Measurements from ENCODE around the gene WWOX.

Gene WWOX

DNA sequence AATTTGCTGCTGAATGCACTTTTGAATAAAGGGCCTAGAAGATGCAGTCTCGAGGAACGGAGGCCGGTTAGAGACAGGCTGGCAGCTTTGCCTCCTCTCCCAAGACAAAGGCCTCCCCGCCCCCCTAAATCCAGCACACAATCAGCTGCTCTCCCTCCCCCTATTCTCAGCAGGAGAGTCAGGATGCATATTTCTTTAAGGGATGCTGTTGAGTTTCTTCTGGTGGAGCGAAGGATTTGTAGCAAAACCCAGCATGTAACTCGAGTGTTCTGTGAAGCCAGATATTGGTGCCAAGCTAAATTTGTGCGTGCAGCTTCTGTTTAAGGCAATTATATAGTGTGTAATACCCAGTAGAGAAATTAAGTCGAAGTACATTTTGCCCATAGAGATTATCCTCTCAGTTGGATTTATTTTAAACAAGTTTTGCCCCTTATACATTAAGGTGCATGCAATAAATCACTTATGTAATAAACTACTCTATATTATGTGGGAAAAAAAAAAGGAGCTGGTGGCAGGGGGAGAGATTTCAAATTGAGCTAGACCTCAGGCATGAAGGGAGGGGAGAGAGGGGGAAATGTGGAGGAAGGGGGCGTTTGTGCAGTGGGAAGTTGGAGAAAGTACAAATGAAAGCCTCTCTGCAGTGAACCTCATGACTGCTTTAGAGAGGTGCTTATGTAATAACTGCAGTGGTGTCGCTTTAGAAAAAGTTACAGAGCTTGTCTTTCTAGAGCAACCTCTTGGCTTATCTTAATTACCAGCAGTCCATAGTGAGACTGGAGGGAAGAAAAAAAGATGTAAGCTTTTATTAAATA, 901.9 kb downstream of the WWOX start:
- DNase-seq (ENCODE audit: low read depth) = no peak
- TF ChIP-seq, protein P1, sequence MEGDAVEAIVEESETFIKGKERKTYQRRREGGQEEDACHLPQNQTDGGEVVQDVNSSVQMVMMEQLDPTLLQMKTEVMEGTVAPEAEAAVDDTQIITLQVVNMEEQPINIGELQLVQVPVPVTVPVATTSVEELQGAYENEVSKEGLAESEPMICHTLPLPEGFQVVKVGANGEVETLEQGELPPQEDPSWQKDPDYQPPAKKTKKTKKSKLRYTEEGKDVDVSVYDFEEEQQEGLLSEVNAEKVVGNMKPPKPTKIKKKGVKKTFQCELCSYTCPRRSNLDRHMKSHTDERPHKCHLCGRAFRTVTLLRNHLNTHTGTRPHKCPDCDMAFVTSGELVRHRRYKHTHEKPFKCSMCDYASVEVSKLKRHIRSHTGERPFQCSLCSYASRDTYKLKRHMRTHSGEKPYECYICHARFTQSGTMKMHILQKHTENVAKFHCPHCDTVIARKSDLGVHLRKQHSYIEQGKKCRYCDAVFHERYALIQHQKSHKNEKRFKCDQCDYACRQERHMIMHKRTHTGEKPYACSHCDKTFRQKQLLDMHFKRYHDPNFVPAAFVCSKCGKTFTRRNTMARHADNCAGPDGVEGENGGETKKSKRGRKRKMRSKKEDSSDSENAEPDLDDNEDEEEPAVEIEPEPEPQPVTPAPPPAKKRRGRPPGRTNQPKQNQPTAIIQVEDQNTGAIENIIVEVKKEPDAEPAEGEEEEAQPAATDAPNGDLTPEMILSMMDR (IDR thresholded peaks at IDR 0.05; ENCODE audit: control insufficient read depth, insufficient read depth, low read depth, low read length, missing control alignments) = no peak

DNA sequence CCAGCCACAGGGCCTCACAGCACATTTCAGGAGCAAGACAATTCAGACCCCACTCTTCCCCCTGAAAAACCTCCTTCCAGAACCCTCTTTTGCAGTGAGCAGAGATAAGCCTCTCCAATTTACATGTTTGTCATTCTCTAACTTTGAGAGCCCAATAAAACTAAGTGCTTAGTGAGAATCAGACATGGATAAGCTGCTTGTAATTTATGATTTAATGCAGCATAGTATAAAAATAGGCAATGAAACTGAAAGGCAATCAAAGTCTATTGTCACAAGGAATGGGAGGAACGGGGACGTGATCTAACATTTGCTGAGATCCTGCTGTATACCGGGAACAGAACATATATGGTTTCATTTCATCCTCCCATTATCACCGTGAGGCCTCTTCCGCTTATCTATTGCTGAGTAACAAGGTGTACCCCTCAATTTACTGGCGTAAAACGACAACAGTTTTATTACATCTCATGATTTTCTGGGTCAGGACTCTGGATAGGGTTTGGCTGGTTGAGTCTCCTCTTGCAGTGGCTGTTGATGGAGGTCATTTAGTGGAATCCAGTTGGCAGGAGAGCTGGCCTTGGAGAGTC, 903.7 kb downstream of the WWOX start:
- no peak for DNase-seq (ENCODE audit: low read depth)
- TF ChIP-seq, protein P1 (IDR thresholded peaks at IDR 0.05; ENCODE audit: control insufficient read depth, insufficient read depth, low read depth, low read length, missing control alignments) = no peak
- no peak overlapping the region for H3K4me3 ChIP-seq (ENCODE audit: control insufficient read depth, low read depth, low read length)

More for the DNA sequence above, 901.9 kb downstream of the WWOX start:
- H3K4me3 ChIP-seq (ENCODE audit: control insufficient read depth, low read depth, low read length) = no peak overlapping the region

DNA sequence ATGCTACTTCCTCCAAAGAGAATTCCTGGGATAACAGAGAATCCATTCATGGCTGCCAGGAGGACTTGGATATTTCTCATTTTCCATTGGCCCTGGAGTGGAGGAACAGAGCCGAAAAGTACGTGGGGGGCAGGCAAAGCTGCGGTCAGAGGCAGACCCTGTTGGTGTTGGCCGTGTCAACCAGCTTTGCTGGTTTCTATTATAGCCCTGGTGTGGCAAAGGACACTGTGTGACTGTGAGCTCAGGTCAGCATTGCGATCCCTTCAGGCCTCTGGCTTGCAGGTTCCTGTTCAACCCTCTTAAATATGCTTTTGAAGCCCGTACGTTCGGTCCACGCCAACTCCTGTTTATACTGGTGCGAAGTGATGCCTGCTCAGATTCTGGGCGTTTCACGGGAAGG, 904.9 kb downstream of the WWOX start:
- TF ChIP-seq, protein P1 (IDR thresholded peaks at IDR 0.05; ENCODE audit: control insufficient read depth, insufficient read depth, low read depth, low read length, missing control alignments) = no peak
- DNase-seq (ENCODE audit: low read depth) = no peak
- H3K4me3 ChIP-seq (ENCODE audit: control insufficient read depth, low read depth, low read length) = no peak overlapping the region

DNA sequence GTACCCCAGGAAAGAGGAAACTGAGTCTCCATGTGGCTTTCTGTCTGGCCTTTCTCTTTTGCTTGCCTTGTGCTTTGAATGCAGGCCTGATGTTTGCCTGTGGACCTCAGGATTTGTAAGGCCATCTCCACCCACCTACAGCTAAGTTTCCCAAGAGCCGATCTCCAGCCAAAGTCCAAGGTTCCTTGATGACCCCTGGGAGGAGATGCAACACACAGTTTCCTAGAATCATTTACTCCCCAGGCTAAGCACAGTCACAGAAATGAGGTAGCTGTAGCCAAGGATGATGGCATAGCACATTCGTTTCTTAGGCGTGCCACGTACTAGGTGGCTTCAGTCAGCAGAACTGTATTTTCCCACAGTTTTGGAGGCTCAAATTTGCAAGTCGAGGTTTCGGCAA, 905.6 kb downstream of the WWOX start:
- H3K4me3 ChIP-seq (ENCODE audit: control insufficient read depth, low read depth, low read length) = no peak overlapping the region
- TF ChIP-seq, protein P1 (IDR thresholded peaks at IDR 0.05; ENCODE audit: control insufficient read depth, insufficient read depth, low read depth, low read length, missing control alignments) = no peak
- DNase-seq (ENCODE audit: low read depth) = no peak

DNA sequence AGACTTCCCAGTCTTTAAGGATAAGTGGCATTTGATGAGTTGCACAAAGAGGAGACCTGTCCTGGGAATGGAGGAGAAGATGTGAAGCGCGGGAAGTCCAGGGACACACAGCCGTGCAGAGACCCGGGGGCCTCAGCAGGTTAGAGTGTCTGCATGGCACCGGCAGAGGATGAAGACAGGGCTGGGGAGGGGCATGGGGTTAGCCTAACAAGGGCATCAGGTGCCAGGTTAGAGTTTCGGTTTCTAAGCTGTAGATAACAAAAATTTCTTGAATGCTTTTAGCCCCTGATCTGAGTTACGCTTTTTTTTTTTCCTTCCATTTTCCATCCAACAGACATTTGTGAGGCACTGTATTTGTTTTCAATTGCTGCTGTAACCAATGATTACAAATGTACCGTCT, 906.8 kb downstream of the WWOX start:
- no peak for DNase-seq (ENCODE audit: low read depth)
- TF ChIP-seq, protein P1 (IDR thresholded peaks at IDR 0.05; ENCODE audit: control insufficient read depth, insufficient read depth, low read depth, low read length, missing control alignments) = no peak
- no peak overlapping the region for H3K4me3 ChIP-seq (ENCODE audit: control insufficient read depth, low read depth, low read length)

DNA sequence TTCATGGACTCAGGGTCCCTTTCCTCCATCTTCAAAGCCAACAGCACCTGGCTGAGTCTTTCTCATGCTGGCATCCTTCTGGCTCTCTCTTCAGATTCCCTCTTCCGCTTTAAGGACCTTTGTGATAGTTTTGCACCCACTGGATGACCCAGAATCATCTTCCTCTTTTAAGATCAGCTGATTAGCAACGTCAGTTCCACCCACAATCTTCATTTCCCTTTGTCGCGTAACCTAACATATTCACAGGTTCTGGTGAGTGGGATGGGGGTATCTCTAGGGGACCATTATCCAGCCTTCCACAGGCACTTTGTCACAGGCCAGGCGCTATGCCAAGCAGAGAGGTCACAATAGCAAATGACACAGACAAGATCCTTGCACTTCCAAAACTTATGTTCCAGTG, 907.3 kb downstream of the WWOX start:
- H3K4me3 ChIP-seq (ENCODE audit: control insufficient read depth, low read depth, low read length) = no peak overlapping the region
- TF ChIP-seq, protein P1 (IDR thresholded peaks at IDR 0.05; ENCODE audit: control insufficient read depth, insufficient read depth, low read depth, low read length, missing control alignments) = no peak
- DNase-seq (ENCODE audit: low read depth) = no peak
